NCI-H510A treated with DMSO at 0.1 percent for 48 hours (cell line): Measurements from ENCODE around the gene PRAMEF2.
"Not testable (repeated sequence)": the region's sequence is repeated elsewhere in the genome, so short reads cannot be mapped to it uniquely, and the experiment has no call there.

Experiments used
- DNase-seq: peaks from one replicate; lab custom pipeline; 2025; lab: John Stamatoyannopoulos, UW

PRAMEF2 gene, protein sequence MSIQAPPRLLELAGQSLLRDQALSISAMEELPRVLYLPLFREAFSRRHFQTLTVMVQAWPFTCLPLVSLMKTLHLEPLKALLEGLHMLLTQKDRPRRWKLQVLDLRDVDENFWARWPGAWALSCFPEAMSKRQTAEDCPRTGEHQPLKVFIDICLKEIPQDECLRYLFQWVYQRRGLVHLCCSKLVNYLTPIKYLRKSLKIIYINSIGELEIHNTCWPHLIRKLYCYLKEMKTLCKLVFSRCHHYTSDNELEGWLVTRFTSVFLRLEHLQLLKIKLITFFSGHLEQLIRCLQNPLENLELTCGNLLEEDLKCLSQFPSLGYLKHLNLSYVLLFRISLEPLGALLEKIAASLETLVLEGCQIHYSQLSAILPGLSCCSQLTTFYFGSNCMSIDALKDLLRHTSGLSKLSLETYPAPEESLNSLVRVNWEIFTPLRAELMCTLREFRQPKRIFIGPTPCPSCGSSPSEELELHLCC

GRCh38 chr1:12856786-12857185, at the start of gene PRAMEF2:
PRAMEF2 (plus strand) TSS chr1:12857086; CDS start chr1:12859010, 1,924 bp downstream.
- DNase-seq, result not testable (repeated sequence)

- DNase-seq, result no peak
Observed at GRCh38 chr1:12809933-12810332, 47.0 kb upstream of the PRAMEF2 start.

- no peak for DNase-seq
Observed at GRCh38 chr1:12810691-12811408, 46.0 kb upstream of the PRAMEF2 start.

DNA sequence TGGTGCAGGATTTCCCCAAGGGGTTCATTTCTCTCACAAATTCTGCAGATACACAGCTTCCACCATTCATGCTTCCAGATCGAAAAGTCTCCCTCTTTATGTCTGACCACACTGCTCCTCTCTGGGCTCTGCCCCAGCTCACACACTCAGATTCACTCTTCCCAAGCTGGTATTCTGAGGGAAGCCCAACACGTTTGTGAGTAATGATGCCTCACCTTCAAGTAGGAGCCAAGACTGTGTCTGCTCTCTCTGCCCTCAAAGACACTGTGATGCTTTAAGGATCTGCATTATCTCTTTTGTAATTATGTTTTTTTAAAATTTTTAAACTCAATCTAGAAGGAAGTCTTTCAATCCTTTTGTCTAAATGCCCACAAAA, 45.5 kb upstream of the PRAMEF2 start:
- no peak for DNase-seq

GRCh38 chr1:12819061-12819460, 37.8 kb upstream of the PRAMEF2 start:
- DNase-seq, result not testable (repeated sequence)

DNA sequence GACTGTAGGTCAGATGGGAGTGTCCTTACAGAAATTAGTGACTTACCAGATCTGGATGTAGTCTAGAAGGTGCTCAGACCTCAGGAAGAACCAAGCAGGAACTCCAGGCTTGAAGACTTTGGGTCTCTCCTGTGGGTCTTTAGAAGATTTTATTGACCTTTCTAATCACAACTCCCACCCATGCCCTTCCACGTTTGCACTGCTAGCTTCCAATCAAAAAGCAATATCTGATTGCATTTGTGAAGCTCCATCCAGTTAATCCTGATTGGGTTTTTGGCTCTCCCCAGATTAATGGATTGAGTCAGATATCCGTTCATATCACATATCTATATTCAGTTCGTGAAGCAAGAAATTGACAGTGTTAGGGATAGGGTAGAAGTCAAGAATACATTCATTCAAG, 25.6 kb upstream of the PRAMEF2 start, which contains the start of gene PRAMEF11:
Gene PRAMEF11 (minus strand): TSS at position 101 of the 400 bp plus-strand sequence. CDS start 2,621 bp downstream, outside the sequence.
- DNase-seq, result not testable (repeated sequence)

DNA sequence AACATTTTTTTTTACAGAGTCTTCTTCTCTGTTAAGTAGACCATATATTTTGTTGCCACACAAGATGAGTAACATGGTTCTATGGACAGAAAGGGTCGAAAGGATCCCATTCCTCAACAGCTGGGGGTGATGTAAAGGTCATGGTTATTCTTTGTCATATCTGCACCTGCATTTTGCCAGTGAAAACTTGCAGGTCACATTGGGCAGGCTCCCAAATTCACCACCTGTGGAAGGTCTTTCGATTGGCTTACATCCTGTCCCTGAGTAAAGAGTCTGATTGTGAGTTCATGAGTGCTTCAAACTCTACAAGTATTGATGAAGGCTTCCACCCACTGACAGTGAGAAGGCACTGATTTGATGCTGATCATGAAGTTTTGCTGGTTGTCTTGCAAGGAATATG, 23.6 kb upstream of the PRAMEF2 start:
- DNase-seq, result not testable (repeated sequence)

DNA sequence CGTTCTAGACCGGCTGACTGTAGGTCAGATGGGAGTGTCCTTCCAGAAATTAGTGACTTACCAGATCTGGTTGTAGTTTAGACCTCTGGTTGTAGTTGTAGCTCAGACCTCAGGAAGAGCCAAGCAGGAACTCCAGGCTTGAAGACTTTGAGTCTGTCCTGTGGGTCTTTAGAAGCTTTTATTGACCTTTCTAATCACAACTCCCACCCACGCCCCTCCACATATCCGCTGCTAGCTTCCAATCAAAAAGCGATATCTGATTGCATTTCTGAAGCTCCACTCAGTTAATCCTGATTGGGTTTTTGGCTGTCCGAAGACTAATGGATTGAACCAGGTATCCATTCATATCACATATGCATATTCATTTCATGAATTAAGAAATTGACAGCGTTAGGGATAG, 8.3 kb upstream of the PRAMEF2 start, which contains the start of gene HNRNPCL1:
Gene HNRNPCL1 (minus strand): TSS at position 101 of the 400 bp plus-strand sequence. CDS start 431 bp downstream, outside the sequence.
- DNase-seq, result not testable (repeated sequence)

DNA sequence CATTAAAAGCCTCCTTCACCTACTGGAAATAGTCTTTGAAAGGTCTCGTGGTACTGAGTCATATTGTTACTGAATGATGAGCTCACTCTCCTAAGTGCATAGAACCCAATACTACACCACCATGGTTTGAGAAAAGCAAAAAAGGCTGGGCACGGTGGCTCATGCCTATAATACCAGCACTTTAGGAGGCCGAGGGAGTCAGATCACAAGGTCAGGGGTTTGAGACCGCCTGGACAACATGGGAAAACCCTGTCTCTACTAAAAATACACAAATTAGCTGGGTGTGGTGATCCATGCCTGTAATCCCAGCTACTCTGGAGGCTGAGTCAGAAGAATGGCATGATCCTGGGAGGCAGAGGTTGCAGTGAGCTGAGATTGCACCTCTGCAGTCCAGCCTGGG, 5.1 kb upstream of the PRAMEF2 start:
- DNase-seq, result no peak

- DNase-seq, result not testable (repeated sequence)
Observed at GRCh38 chr1:12863131-12863880, 6.4 kb downstream of the PRAMEF2 start.

DNA sequence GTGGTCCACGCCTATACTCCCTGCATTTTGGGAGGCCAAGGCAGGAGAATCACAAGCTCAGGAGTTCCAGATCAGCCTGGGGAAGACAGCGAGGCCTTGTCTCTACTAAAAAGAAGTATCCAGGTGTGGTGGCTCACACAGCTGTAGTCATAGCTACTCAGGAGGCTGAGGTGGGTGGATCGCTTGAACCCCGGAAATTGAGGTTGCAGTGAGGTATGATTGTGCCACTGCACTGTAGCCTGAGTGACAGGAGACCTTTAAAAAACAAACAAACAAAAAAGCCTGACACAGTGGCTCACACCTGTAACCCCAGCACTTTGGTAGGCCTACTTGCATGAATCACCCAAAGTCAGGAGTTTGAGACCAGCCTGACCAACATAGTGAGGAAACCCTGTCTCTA, 21.6 kb downstream of the PRAMEF2 start:
- not testable (repeated sequence) for DNase-seq

DNA sequence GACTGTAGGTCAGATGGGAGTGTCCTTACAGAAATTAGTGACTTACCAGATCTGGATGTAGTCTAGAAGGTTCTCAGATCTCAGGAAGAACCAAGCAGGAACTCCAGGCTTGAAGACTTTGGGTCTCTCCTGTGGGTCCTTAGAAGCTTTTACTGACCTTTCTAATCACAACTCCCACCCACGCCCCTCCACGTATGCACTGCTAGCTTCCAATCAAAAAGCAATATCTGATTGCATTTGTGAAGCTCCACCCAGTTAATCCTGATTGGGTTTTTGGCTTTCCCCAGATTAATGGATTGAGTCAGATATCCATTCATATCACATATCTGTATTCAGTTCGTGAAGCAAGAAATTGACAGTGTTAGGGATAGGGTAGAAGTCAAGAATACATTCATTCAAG, 29.2 kb downstream of the PRAMEF2 start, which contains the start of gene PRAMEF4:
Gene PRAMEF4 (minus strand): TSS at position 101 of the 400 bp plus-strand sequence. CDS start 2,807 bp downstream, outside the sequence.
- DNase-seq, result not testable (repeated sequence)

DNA sequence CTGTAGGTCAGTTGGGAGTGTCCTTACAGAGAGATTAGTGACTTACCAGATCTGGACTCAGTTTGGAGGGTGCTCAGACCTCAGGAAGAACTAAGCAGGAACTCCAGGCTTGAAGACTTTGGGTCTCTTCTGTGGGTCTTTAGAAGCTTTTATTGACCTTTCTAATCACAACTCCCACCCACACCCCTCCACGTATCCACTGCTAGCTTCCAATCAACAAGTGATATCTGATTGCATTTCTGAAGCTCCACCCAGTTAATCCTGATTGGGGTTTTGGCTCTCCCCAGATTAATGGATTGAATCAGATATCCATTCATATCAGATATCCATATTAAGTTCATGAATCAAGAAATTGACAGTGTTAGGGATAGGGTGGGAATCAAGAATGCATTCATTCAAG, 41.3 kb downstream of the PRAMEF2 start, which contains the start of gene PRAMEF10:
Gene PRAMEF10 (minus strand): TSS at position 101 of the 400 bp plus-strand sequence. CDS start 2,423 bp downstream, outside the sequence.
- not testable (repeated sequence) for DNase-seq

- not testable (repeated sequence) for DNase-seq
Observed at GRCh38 chr1:12899186-12899585, 42.3 kb downstream of the PRAMEF2 start.

DNA sequence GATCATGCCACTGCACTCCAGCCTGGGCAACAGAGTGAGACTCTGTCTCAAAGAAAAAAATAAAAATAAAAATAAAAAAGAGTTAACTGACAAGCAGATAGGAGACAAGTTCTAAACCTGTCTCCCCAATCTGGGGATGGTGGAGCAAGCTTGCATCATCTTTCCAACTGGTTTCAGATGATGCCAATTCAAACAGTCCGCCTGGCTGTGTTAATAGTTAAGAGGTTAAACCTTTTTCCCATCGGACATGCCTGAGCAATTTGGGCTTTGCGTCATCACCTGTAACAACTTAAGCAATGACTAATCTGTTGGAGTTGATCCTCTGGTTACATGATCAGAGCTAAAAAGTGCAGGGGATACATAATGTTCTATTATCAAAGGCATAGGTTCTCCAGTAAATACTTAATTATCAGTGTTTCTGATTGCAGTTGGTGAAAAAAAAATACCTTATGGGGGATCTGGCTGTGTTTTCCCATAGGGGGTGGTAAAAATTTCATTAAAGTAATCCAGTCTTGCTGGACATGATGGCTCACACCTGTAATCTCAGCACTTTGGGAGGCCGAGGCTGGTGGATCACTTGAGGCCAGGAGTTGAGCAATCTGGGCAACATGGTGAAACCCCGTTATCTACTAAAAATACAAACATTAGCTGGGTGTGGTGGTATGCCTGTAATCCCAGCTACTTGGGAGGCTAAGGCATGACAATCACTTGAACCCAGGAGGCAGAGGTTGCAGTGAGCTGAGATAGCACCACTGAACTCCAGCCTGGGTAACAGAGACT, 47.1 kb downstream of the PRAMEF2 start:
- DNase-seq, result not testable (repeated sequence)
